Measurements from ENCODE around the gene SDR42E1.

DNA sequence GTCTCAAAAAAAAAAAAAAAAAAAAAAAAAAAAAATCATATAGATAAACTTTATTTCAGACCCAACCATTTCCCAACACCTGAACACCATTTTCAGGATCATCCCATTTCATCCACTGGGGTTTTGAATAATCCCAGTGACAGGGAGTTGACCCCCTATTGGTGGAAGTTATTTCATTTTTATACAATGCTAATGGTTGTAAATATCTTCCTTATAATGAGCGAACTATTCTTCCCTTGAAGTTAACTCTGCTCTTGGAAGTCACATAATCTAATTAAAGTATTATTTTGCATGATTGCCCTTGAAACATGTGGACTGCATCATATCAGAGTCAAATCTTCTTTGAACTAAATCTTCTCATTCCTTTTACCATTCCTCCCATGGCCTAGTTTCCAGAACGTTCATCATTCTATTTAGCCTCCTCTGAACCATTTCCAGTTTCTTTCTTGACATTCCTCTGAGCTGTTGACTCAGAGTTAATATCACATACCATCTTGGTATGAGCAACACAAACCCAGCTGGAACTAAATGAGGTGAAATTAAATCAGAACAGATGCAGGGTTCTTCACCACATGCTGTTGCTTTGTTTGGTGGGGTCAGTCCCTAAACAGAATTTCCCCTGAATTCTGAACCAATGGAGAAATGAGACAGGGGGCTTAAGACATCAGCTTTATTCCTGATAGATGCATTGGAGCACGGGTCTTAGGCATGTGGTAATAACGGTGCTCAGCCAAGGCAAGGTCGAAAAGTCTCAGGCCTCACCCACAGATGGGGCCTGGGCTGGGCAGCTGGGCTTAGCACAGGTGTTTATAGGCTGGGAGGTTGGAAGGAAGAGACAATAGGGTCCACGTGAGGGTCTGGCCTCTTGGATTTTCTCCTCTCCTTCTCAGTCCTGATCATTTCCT lies 32.7 kb upstream of the SDR42E1 start:
- TF ChIP-seq CTCF (IDR thresholded peaks at IDR 0.05), result no peak
- no peak for TF ChIP-seq POLR2A (IDR thresholded peaks at IDR 0.05)
